ENCODE data around the gene GRIN2D. TPM values are rescaled to one million over a fixed set of nuclear protein-coding genes. Genes with fewer than 3 reads are reported as not detected.

Gene GRIN2D
- polyA plus RNA-seq, 3 donors = 0.13 to 0.29 TPM; not detected in 1

DNA sequence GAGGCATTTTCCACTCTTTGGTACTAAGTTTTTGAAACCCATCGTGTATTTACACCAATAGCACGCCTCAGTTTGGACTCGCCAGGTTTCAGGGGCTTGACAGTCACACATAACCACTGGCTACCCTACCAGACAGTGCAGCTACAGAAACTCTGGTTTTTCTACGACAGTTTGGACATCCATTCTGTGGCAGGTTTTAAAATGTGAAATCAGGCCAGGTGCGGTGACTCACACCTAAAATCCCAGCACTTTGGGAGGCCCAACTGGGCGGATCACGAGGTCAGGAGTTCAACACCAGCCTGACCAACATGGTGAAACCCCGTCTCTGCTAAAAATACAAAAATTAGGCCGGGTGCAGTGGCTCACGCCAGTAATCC, 15.3 kb upstream of the GRIN2D start:
- H2AFZ ChIP-seq (ENCODE audit: insufficient read depth, low read depth, low read length, poor library complexity, severe bottlenecking) = no peak overlapping the region
- H3K36me3 Mint-ChIP-seq = peaks cover 19 to 30% of the 10 kb centered on the region in 2 donors
- H3K4me1 Mint-ChIP-seq = peaks cover 10% of the 10 kb centered on the region
- peaks cover 0 to 7% (median 4%) of the 10 kb centered on the region in 3 donors for H3K27me3 Mint-ChIP-seq (ENCODE audit: low read depth in 3 of 3)
- H3K79me2 ChIP-seq (ENCODE audit: insufficient read depth, low read length) = no peaks in the 10 kb centered on the region
- H3K27me3 ChIP-seq (ENCODE audit: control insufficient read depth in 2 of 2, insufficient read depth in 2 of 2, low read length in 2 of 2) = no peaks in the 10 kb centered on the region
- H4K20me1 ChIP-seq (ENCODE audit: insufficient read depth, low read length) = no peaks in the 10 kb centered on the region
- H3K9ac ChIP-seq (ENCODE audit: insufficient read depth, low read length, poor library complexity, severe bottlenecking) = no peak overlapping the region
- 80% methylated on average over 9 of the region's 10 CpGs for WGBS (ENCODE audit: insufficient coverage)
- no peak overlapping the region for H3K4me2 ChIP-seq (replicated peaks; ENCODE audit: extremely low read depth, low read length, poor library complexity, severe bottlenecking)
- no peak overlapping the region for H3K4me3 ChIP-seq (replicated peaks in 1 of 3; ENCODE audit: low read depth in 2 of 3, low read length in 3 of 3)
- peaks cover 0 to 2% (median 0%) of the 10 kb centered on the region in 7 donors for H3K9me3 Mint-ChIP-seq
- peak overlapping the region in 4 of 7 donors; percentile 30 to 72 (median 44) for H3K27ac Mint-ChIP-seq
- peaks cover 13 to 24% of the 10 kb centered on the region in 2 donors for H3K36me3 ChIP-seq (replicated peaks in 1 of 2; ENCODE audit: control insufficient read depth in 1 of 2, insufficient read depth in 2 of 2, low read length in 2 of 2)
- no peak overlapping the region for H3K27ac ChIP-seq (ENCODE audit: low read depth in 1 of 2, low read length in 2 of 2)
- TF ChIP-seq, protein P1, sequence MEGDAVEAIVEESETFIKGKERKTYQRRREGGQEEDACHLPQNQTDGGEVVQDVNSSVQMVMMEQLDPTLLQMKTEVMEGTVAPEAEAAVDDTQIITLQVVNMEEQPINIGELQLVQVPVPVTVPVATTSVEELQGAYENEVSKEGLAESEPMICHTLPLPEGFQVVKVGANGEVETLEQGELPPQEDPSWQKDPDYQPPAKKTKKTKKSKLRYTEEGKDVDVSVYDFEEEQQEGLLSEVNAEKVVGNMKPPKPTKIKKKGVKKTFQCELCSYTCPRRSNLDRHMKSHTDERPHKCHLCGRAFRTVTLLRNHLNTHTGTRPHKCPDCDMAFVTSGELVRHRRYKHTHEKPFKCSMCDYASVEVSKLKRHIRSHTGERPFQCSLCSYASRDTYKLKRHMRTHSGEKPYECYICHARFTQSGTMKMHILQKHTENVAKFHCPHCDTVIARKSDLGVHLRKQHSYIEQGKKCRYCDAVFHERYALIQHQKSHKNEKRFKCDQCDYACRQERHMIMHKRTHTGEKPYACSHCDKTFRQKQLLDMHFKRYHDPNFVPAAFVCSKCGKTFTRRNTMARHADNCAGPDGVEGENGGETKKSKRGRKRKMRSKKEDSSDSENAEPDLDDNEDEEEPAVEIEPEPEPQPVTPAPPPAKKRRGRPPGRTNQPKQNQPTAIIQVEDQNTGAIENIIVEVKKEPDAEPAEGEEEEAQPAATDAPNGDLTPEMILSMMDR (IDR thresholded peaks at IDR 0.05) = no peak
- intact Hi-C loops (cut with micrococcal nuclease) = no loop called here
- H3K4me1 ChIP-seq (ENCODE audit: control insufficient read depth in 1 of 2, insufficient read depth in 2 of 2, low read length in 2 of 2) = peaks cover 0 to 5% of the 10 kb centered on the region in 2 donors
- H3K4me3 Mint-ChIP-seq = no peak overlapping the region
- H3K9me3 ChIP-seq (replicated peaks in 1 of 2; ENCODE audit: control insufficient read depth in 1 of 2, insufficient read depth in 1 of 2, low read length in 2 of 2) = no peaks in the 10 kb centered on the region
- DNase-seq = no peak

DNA sequence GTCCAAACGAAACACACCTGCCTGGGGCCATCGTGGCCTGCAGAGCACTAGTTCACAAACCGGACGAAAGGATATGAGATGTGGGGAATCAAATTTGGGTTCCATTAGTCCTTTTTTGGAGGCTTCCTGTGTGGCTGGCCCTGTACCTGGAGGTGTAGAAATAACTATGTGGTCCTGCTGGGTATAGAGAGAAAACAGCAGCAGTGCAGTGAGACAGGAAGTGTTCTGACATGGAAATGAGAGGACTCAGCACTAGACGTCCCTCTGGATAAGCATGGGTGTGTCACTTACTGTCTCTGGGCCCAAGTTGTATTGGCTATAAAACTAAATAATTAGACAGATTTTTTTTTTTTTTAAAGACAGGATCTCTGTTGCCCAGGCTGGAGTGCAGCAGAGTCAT, 14.4 kb upstream of the GRIN2D start:
- Mint-ChIP-seq H3K9me3 (peaks cover 0 to 2% (median 0%) of the 10 kb centered on the region in 7 donors), H3K4me3 (no peak overlapping the region), H3K27me3 (ENCODE audit: low read depth in 3 of 3) (peaks cover 0 to 4% (median 2%) of the 10 kb centered on the region in 3 donors), H3K27ac (peak overlapping the region in 2 of 7 donors; percentile 41 to 68), H3K4me1 (peaks cover 10% of the 10 kb centered on the region), H3K36me3 (peaks cover 27 to 39% of the 10 kb centered on the region in 2 donors)
- Histone ChIP-seq H3K9ac (ENCODE audit: insufficient read depth, low read length, poor library complexity, severe bottlenecking) (no peak overlapping the region), H4K20me1 (ENCODE audit: insufficient read depth, low read length) (no peaks in the 10 kb centered on the region), H3K27ac (ENCODE audit: low read depth in 1 of 2, low read length in 2 of 2) (no peak overlapping the region), H3K9me3 (replicated peaks in 1 of 2; ENCODE audit: control insufficient read depth in 1 of 2, insufficient read depth in 1 of 2, low read length in 2 of 2) (no peaks in the 10 kb centered on the region), H3K27me3 (ENCODE audit: control insufficient read depth in 2 of 2, insufficient read depth in 2 of 2, low read length in 2 of 2) (no peaks in the 10 kb centered on the region), H2AFZ (ENCODE audit: insufficient read depth, low read depth, low read length, poor library complexity, severe bottlenecking) (no peak overlapping the region), H3K36me3 (replicated peaks in 1 of 2; ENCODE audit: control insufficient read depth in 1 of 2, insufficient read depth in 2 of 2, low read length in 2 of 2) (peaks cover 22 to 33% of the 10 kb centered on the region in 2 donors), H3K4me2 (replicated peaks; ENCODE audit: extremely low read depth, low read length, poor library complexity, severe bottlenecking) (no peak overlapping the region), H3K4me3 (replicated peaks in 1 of 3; ENCODE audit: low read depth in 2 of 3, low read length in 3 of 3) (no peak overlapping the region), H3K79me2 (ENCODE audit: insufficient read depth, low read length) (no peaks in the 10 kb centered on the region), H3K4me1 (ENCODE audit: control insufficient read depth in 1 of 2, insufficient read depth in 2 of 2, low read length in 2 of 2) (peaks cover 0 to 5% of the 10 kb centered on the region in 2 donors)
- no peak for DNase-seq
- TF ChIP-seq, protein P1 (IDR thresholded peaks at IDR 0.05) = no peak
- WGBS (ENCODE audit: insufficient coverage) = 90% methylated on average over 4 of the region's 5 CpGs
- intact Hi-C loops (cut with micrococcal nuclease) = no loop called here
